ENCODE results near the gene TNFSF13B.

- TF ChIP-seq, protein P1, sequence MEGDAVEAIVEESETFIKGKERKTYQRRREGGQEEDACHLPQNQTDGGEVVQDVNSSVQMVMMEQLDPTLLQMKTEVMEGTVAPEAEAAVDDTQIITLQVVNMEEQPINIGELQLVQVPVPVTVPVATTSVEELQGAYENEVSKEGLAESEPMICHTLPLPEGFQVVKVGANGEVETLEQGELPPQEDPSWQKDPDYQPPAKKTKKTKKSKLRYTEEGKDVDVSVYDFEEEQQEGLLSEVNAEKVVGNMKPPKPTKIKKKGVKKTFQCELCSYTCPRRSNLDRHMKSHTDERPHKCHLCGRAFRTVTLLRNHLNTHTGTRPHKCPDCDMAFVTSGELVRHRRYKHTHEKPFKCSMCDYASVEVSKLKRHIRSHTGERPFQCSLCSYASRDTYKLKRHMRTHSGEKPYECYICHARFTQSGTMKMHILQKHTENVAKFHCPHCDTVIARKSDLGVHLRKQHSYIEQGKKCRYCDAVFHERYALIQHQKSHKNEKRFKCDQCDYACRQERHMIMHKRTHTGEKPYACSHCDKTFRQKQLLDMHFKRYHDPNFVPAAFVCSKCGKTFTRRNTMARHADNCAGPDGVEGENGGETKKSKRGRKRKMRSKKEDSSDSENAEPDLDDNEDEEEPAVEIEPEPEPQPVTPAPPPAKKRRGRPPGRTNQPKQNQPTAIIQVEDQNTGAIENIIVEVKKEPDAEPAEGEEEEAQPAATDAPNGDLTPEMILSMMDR (IDR thresholded peaks at IDR 0.05), result no peak
- TF ChIP-seq POLR2A (IDR thresholded peaks at IDR 0.05), result no peak
These were observed 46.5 kb downstream of the TNFSF13B start for GRCh38 chr13:108315991-108316390.
